LHCN-M2 (cell line): ENCODE data around the gene DNAJC13. TPM values are rescaled to one million over a fixed set of nuclear protein-coding genes. Genes with fewer than 3 reads are reported as not detected.
"Not testable (repeated sequence)": the region's sequence is repeated elsewhere in the genome, so short reads cannot be mapped to it uniquely, and the experiment has no call there.

ENCODE experiments used
- DNase-seq: peaks from one replicate; pipeline ENCODE4 v3.0.0-alpha.2; 2012; ENCODE audit warnings: low read depth
- polyA plus RNA-seq: library from polyadenylated mRNA; unstranded; fragments of >200 nt; gene quantifications from one replicate; pipeline ENCODE4 v1.2.1, GENCODE V29; 2012; ENCODE audit warnings: missing spikeins
- total RNA-seq: library from RNA; depleted of rRNA; stranded (reverse); fragments of >200 nt; gene quantifications from 2 replicates; pipeline ENCODE4 v1.2.3, GENCODE V29; 2014; rRNA removed

Gene DNAJC13
- 45.4 and 52.6 TPM in 2 replicates for total RNA-seq
- 13.3 TPM for polyA plus RNA-seq

GRCh38 chr3:132416807-132417694 lies at the start of gene DNAJC13:
Gene DNAJC13, plus strand, starts transcription at chr3:132417502. Its CDS starts 17,049 bp downstream, at chr3:132434551.
- peak; percentile 94 for DNase-seq

GRCh38 chr3:132368515-132368914 lies 48.8 kb upstream of the DNAJC13 start:
- no peak for DNase-seq

- DNase-seq: no peak
These were observed 48.3 kb upstream of the DNAJC13 start for GRCh38 chr3:132368962-132369361.

- not testable (repeated sequence) for DNase-seq
These were observed 40.4 kb upstream of the DNAJC13 start for GRCh38 chr3:132376945-132377354.

GRCh38 chr3:132378048-132378762 lies 39.1 kb upstream of the DNAJC13 start:
- no peak for DNase-seq

GRCh38 chr3:132378846-132379245 lies 38.5 kb upstream of the DNAJC13 start:
- no peak for DNase-seq

- DNase-seq: peak; percentile 9
These were observed 36.4 kb upstream of the DNAJC13 start for GRCh38 chr3:132380920-132381319.

- DNase-seq: no peak
These were observed 35.9 kb upstream of the DNAJC13 start for GRCh38 chr3:132381348-132381944.

GRCh38 chr3:132382267-132382666 lies 35.0 kb upstream of the DNAJC13 start:
- DNase-seq: no peak

- no peak for DNase-seq
These were observed 34.6 kb upstream of the DNAJC13 start for GRCh38 chr3:132382688-132383194.

- no peak for DNase-seq
These were observed 31.0 kb upstream of the DNAJC13 start for GRCh38 chr3:132386259-132386658.

- DNase-seq: not testable (repeated sequence)
These were observed 24.6 kb upstream of the DNAJC13 start for GRCh38 chr3:132392675-132393074.

- DNase-seq: peak; percentile 55
These were observed 23.0 kb upstream of the DNAJC13 start for GRCh38 chr3:132394320-132394719.

GRCh38 chr3:132395126-132395525 lies 22.2 kb upstream of the DNAJC13 start:
- no peak for DNase-seq

- DNase-seq: no peak
These were observed 21.0 kb upstream of the DNAJC13 start for GRCh38 chr3:132396255-132396654.

- not testable (repeated sequence) for DNase-seq
These were observed 20.5 kb upstream of the DNAJC13 start for GRCh38 chr3:132396776-132397175.

GRCh38 chr3:132399054-132399929 lies 18.0 kb upstream of the DNAJC13 start:
- DNase-seq: peak; percentile 52

- no peak for DNase-seq
These were observed 16.0 kb upstream of the DNAJC13 start for GRCh38 chr3:132401255-132401654.

GRCh38 chr3:132404276-132404675 lies 13.0 kb upstream of the DNAJC13 start:
- no peak for DNase-seq

GRCh38 chr3:132405188-132405587 lies 12.1 kb upstream of the DNAJC13 start:
- DNase-seq: no peak
